ENCODE results near the gene CAT.

Gene CAT

DNA sequence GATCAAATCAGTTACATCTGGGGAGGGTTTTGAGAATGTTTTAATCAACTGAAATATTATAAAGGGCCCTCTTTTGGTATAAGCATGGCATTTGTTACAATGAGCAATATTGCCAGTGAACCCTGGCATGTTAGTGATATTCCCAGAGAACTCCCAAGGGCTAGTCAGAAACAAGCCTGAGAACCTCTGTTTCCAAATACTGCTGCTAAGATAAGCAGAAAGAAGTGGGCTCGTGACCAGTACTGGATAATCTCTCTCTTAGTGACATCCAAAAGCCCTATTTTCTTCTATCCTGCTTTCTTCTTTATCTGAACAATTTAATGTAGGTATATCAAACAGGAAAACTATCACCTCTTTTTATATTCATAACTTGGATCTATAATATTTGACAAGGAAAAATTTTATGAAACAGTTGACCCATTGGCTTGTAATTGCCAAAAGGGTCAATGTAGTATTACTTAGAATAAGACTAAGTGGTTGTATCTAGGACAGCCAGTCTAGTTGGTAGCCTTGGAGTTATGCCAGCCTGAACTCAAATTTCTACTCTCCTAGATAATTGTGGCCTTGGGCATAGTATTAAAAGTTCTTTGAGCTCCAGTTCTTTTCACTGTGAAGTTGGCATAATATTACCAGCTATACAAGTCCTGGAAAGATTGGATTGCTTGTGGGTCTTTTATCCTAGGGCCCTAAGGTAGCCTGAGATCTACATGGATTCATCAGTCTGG is 15.7 kb downstream of the CAT start:
- Histone ChIP-seq H3K4me3 (ENCODE audit: insufficient read depth, low read depth, low read length, poor library complexity, severe bottlenecking) (no peak overlapping the region), H3K4me1 (ENCODE audit: control insufficient read depth, insufficient read depth, low read length, poor library complexity, severe bottlenecking) (no peaks in the 10 kb centered on the region), H3K9me3 (ENCODE audit: control insufficient read depth, low read length) (no peaks in the 10 kb centered on the region), H3K27ac (ENCODE audit: insufficient read depth, low read length, poor library complexity, severe bottlenecking) (no peak overlapping the region), H3K36me3 (ENCODE audit: control insufficient read depth, insufficient read depth, low read length) (peaks cover 62% of the 10 kb centered on the region), H3K27me3 (replicated peaks; ENCODE audit: control insufficient read depth, insufficient read depth, low read length, poor library complexity, severe bottlenecking) (no peaks in the 10 kb centered on the region)
- DNase-seq, result no peak

DNA sequence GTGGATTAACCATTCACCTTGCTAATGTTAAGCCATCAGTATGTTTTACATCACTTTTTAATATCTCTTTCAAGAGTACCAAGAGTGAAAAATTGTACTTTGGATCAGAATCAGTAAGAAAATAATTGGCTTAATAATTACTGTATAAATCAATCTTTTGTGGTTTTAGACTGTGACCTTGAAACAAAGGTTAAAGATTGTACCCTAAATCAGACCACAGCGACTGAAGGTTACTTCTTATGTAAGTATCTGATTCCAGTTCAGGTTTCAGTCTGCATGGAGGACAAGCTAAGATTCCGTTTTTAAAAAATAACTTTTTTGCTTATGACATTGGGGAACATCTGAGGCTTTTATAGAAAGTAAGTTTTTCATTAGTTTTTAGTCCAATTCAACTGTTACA is 18.9 kb downstream of the CAT start:
- Histone ChIP-seq H3K27ac (ENCODE audit: insufficient read depth, low read length, poor library complexity, severe bottlenecking) (no peak overlapping the region), H3K4me1 (ENCODE audit: control insufficient read depth, insufficient read depth, low read length, poor library complexity, severe bottlenecking) (no peaks in the 10 kb centered on the region), H3K36me3 (ENCODE audit: control insufficient read depth, insufficient read depth, low read length) (peaks cover 64% of the 10 kb centered on the region), H3K27me3 (replicated peaks; ENCODE audit: control insufficient read depth, insufficient read depth, low read length, poor library complexity, severe bottlenecking) (no peaks in the 10 kb centered on the region), H3K4me3 (ENCODE audit: insufficient read depth, low read depth, low read length, poor library complexity, severe bottlenecking) (no peak overlapping the region), H3K9me3 (ENCODE audit: control insufficient read depth, low read length) (no peaks in the 10 kb centered on the region)
- DNase-seq, result no peak

DNA sequence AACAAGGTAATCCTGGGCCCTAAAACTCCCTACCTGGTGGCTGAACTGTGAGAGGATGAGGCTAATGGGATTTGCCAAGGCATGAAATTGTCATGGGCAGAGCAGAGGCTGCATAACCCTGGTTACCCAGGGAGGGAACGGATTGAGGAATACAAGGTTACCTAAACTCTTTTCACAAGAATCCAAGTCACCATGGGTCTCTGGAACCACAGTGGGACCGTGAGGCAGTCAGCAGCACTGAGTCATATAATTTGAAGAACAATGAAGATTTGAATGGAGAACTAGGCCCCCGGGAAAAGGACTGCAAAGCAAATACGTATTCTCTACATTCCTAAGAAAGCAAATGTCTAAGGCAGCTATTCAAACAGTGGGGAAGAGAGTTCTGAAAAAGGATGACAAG is 19.8 kb downstream of the CAT start:
- no peaks in the 10 kb centered on the region for H3K4me1 ChIP-seq (ENCODE audit: control insufficient read depth, insufficient read depth, low read length, poor library complexity, severe bottlenecking)
- H3K4me3 ChIP-seq (ENCODE audit: insufficient read depth, low read depth, low read length, poor library complexity, severe bottlenecking), result no peak overlapping the region
- DNase-seq, result no peak
- H3K27me3 ChIP-seq (replicated peaks; ENCODE audit: control insufficient read depth, insufficient read depth, low read length, poor library complexity, severe bottlenecking), result no peaks in the 10 kb centered on the region
- no peak overlapping the region for H3K27ac ChIP-seq (ENCODE audit: insufficient read depth, low read length, poor library complexity, severe bottlenecking)
- no peaks in the 10 kb centered on the region for H3K9me3 ChIP-seq (ENCODE audit: control insufficient read depth, low read length)
- H3K36me3 ChIP-seq (ENCODE audit: control insufficient read depth, insufficient read depth, low read length), result peaks cover 72% of the 10 kb centered on the region

DNA sequence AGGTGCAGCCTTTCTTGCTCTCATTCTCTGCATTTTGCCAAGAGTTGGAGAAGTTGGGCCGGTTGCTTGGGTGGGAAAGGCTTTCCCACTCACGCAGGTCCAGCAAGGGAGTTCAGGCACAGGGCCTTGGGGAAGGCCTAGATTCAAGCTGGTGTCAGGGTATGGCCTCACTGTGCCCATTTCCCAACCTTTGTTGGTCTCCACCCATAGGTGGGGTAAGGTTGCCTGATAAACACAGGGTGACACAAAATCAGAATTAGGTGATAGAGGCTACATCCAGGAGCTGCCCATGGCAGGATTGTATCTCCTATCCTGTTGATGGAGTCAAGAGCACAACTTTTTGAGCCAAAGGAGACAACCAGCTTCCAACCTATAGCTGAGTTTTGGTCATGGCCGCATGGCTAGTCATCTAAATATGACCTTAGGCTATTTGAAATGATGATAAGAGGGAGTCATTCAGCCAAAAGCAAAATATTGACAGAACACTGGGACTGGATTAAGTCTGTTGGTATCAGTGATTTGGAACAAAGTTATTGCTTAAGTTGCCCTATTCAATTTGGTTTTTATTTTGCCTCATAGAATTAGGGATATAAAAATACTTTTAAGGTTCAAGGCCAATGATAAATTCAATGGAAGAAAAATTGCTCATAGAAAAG is 20.9 kb downstream of the CAT start:
- DNase-seq, result no peak
- no peaks in the 10 kb centered on the region for H3K27me3 ChIP-seq (replicated peaks; ENCODE audit: control insufficient read depth, insufficient read depth, low read length, poor library complexity, severe bottlenecking)
- H3K4me3 ChIP-seq (ENCODE audit: insufficient read depth, low read depth, low read length, poor library complexity, severe bottlenecking), result no peak overlapping the region
- H3K4me1 ChIP-seq (ENCODE audit: control insufficient read depth, insufficient read depth, low read length, poor library complexity, severe bottlenecking), result no peaks in the 10 kb centered on the region
- no peak overlapping the region for H3K27ac ChIP-seq (ENCODE audit: insufficient read depth, low read length, poor library complexity, severe bottlenecking)
- peaks cover 72% of the 10 kb centered on the region for H3K36me3 ChIP-seq (ENCODE audit: control insufficient read depth, insufficient read depth, low read length)
- no peaks in the 10 kb centered on the region for H3K9me3 ChIP-seq (ENCODE audit: control insufficient read depth, low read length)

DNA sequence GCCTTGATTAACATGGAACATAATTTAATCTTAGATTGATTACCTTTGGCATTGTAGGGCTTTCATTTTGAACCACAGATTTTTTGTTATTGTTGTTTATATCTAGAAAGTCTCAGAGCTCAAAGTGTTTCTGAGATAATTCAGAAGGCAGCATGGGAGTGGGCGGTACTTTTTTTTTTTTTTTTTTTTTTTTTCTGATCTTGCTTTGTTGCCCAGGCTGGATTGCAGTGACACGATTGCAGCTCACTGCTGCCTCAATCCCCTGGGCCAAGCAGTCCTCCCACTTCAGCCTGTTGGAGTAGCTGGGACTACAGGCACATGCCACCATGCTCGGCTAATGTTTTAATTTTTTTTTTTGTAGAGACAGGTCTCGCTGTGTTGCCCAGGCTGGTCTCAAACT is 21.5 kb downstream of the CAT start:
- H3K27ac ChIP-seq (ENCODE audit: insufficient read depth, low read length, poor library complexity, severe bottlenecking), result no peak overlapping the region
- no peaks in the 10 kb centered on the region for H3K4me1 ChIP-seq (ENCODE audit: control insufficient read depth, insufficient read depth, low read length, poor library complexity, severe bottlenecking)
- H3K27me3 ChIP-seq (replicated peaks; ENCODE audit: control insufficient read depth, insufficient read depth, low read length, poor library complexity, severe bottlenecking), result no peaks in the 10 kb centered on the region
- peaks cover 72% of the 10 kb centered on the region for H3K36me3 ChIP-seq (ENCODE audit: control insufficient read depth, insufficient read depth, low read length)
- H3K9me3 ChIP-seq (ENCODE audit: control insufficient read depth, low read length), result no peaks in the 10 kb centered on the region
- no peak overlapping the region for H3K4me3 ChIP-seq (ENCODE audit: insufficient read depth, low read depth, low read length, poor library complexity, severe bottlenecking)
- DNase-seq, result no peak

DNA sequence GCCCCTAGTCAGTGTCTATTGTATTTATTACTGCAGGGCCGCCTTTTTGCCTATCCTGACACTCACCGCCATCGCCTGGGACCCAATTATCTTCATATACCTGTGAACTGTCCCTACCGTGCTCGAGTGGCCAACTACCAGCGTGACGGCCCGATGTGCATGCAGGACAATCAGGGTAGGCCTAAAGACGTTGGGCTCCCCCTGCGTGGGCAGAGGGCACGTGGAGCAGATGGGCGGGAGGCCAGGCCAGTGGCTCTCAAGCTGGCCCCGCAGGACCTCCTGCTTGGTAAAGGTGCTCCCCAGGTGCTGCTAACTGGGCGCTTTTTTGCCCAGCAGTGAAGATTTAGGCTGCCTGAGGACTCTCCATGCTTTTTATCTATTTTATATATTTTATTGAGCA is 22.5 kb downstream of the CAT start:
- Histone ChIP-seq H3K4me1 (ENCODE audit: control insufficient read depth, insufficient read depth, low read length, poor library complexity, severe bottlenecking) (no peaks in the 10 kb centered on the region), H3K27me3 (replicated peaks; ENCODE audit: control insufficient read depth, insufficient read depth, low read length, poor library complexity, severe bottlenecking) (no peaks in the 10 kb centered on the region), H3K36me3 (ENCODE audit: control insufficient read depth, insufficient read depth, low read length) (peaks cover 80% of the 10 kb centered on the region), H3K4me3 (ENCODE audit: insufficient read depth, low read depth, low read length, poor library complexity, severe bottlenecking) (no peak overlapping the region), H3K9me3 (ENCODE audit: control insufficient read depth, low read length) (peaks cover 5% of the 10 kb centered on the region), H3K27ac (ENCODE audit: insufficient read depth, low read length, poor library complexity, severe bottlenecking) (no peak overlapping the region)
- no peak for DNase-seq

DNA sequence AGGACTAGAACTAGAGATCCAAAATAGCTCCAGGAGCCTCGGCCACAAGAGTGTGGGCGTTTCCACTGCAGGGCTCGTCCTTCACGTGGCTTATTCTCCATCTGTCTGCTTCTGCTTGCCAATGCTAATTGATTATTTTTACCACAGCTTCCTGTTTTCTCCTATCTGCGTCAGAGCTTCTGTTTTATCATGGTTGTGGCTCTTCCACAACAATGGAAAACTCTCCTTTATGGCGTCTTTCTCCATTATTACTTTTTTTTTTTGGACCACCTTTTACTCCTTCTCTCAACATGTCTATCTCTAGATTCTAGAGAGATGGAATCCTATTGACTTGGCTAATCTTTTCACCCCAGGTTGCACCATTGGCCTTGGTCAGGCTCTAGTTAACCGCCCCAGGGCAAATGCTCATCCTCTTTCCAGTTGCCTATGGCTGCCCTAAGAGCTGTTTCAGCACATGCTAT is 25.9 kb downstream of the CAT start:
- H3K27me3 ChIP-seq (replicated peaks; ENCODE audit: control insufficient read depth, insufficient read depth, low read length, poor library complexity, severe bottlenecking), result no peaks in the 10 kb centered on the region
- no peak overlapping the region for H3K4me3 ChIP-seq (ENCODE audit: insufficient read depth, low read depth, low read length, poor library complexity, severe bottlenecking)
- H3K4me1 ChIP-seq (ENCODE audit: control insufficient read depth, insufficient read depth, low read length, poor library complexity, severe bottlenecking), result no peaks in the 10 kb centered on the region
- peaks cover 5% of the 10 kb centered on the region for H3K9me3 ChIP-seq (ENCODE audit: control insufficient read depth, low read length)
- peaks cover 74% of the 10 kb centered on the region for H3K36me3 ChIP-seq (ENCODE audit: control insufficient read depth, insufficient read depth, low read length)
- no peak for DNase-seq
- H3K27ac ChIP-seq (ENCODE audit: insufficient read depth, low read length, poor library complexity, severe bottlenecking), result no peak overlapping the region

DNA sequence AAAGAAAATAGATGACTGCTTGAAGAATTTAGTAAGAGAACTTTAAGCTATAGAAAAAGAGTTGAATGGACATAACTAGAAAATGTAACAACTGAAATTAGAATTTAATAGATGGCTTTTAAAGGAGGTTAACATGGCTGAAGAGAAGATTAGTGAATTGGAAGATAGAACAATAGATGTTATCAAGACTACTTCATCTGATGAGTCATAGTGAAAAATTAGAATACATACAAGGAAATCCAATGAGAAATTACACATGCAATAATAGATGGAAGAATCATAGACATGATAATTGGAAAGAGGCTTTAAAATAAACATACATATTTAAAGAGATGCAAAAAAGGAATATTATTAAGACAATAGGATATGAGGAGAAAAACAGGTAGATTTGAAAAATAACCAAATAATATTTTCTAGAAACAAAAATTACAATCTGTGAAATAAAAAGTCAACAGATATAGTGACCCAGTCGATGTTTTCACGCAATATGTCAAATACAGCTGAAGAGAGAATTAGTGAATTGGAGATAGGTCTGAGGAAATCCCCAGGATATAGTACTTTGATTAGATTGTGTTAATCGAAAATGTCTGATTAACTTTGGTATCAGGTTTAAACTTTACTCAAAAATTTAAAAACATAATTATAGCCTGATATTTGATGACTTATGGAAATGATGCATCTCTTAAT is 28.2 kb downstream of the CAT start:
- H3K36me3 ChIP-seq (ENCODE audit: control insufficient read depth, insufficient read depth, low read length), result peaks cover 73% of the 10 kb centered on the region
- no peak for DNase-seq
- H3K4me1 ChIP-seq (ENCODE audit: control insufficient read depth, insufficient read depth, low read length, poor library complexity, severe bottlenecking), result no peaks in the 10 kb centered on the region
- H3K27ac ChIP-seq (ENCODE audit: insufficient read depth, low read length, poor library complexity, severe bottlenecking), result no peak overlapping the region
- no peaks in the 10 kb centered on the region for H3K27me3 ChIP-seq (replicated peaks; ENCODE audit: control insufficient read depth, insufficient read depth, low read length, poor library complexity, severe bottlenecking)
- H3K4me3 ChIP-seq (ENCODE audit: insufficient read depth, low read depth, low read length, poor library complexity, severe bottlenecking), result no peak overlapping the region
- peaks cover 5% of the 10 kb centered on the region for H3K9me3 ChIP-seq (ENCODE audit: control insufficient read depth, low read length)

DNA sequence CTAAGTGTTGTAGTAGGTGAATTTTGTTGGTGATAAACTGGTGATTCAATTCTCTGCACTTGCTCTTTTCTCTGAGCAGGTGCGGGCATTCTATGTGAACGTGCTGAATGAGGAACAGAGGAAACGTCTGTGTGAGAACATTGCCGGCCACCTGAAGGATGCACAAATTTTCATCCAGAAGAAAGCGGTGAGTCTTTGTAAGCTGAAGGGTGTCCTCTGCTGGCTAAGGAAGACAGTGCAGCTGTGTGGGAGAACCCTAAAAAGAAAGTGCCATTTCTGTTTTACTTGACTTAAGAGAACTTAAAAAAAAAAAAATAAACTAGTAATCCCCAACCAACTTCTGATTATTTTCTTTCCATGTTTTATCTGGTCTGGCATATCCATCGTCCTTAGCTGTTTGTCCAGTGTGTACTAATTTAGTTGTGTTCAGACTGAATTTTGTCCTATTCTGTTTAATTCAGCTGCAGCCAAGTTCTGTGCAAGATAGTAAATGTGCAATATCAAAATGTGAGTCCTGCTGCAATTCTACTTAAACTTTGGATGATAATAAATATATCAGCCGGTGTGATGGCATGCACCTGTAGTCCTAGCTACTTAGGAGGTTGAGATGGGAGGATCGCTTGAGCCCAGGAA is 29.6 kb downstream of the CAT start:
- no peak for DNase-seq
- peaks cover 67% of the 10 kb centered on the region for H3K36me3 ChIP-seq (ENCODE audit: control insufficient read depth, insufficient read depth, low read length)

More for the DNA sequence above, 29.6 kb downstream of the CAT start:
- H3K27ac ChIP-seq (ENCODE audit: insufficient read depth, low read length, poor library complexity, severe bottlenecking), result no peak overlapping the region
- no peaks in the 10 kb centered on the region for H3K27me3 ChIP-seq (replicated peaks; ENCODE audit: control insufficient read depth, insufficient read depth, low read length, poor library complexity, severe bottlenecking)
- H3K4me3 ChIP-seq (ENCODE audit: insufficient read depth, low read depth, low read length, poor library complexity, severe bottlenecking), result no peak overlapping the region
- H3K9me3 ChIP-seq (ENCODE audit: control insufficient read depth, low read length), result peaks cover 5% of the 10 kb centered on the region
- no peaks in the 10 kb centered on the region for H3K4me1 ChIP-seq (ENCODE audit: control insufficient read depth, insufficient read depth, low read length, poor library complexity, severe bottlenecking)

All from effector memory CD4-positive, alpha-beta T cell (primary cell).